Lower leg skin (tissue), 3 donors: ENCODE results near the gene RPTOR.

ENCODE experiments used
- POLR2A ChIP-seq, 2 donors: fragments of 450-650 bp; IDR thresholded peaks; one replicate each; pipeline ENCODE4 v1.6.1; 2016 to 2017; ENCODE audit warnings: antibody characterized with exemption in 2 of 2, mild to moderate bottlenecking in 1 of 2, moderate library complexity in 1 of 2
- TF ChIP-seq, protein P1 (sequence below), 3 donors: fragments of 450-650 bp; IDR thresholded peaks; one replicate each; pipeline ENCODE4 v1.5.1; 2016; ENCODE audit warnings: antibody characterized with exemption in 3 of 3, mild to moderate bottlenecking in 3 of 3, moderate library complexity in 2 of 3

GRCh38 chr17:80702315-80703141 lies 157.9 kb downstream of the RPTOR start:
- TF ChIP-seq, protein P1, sequence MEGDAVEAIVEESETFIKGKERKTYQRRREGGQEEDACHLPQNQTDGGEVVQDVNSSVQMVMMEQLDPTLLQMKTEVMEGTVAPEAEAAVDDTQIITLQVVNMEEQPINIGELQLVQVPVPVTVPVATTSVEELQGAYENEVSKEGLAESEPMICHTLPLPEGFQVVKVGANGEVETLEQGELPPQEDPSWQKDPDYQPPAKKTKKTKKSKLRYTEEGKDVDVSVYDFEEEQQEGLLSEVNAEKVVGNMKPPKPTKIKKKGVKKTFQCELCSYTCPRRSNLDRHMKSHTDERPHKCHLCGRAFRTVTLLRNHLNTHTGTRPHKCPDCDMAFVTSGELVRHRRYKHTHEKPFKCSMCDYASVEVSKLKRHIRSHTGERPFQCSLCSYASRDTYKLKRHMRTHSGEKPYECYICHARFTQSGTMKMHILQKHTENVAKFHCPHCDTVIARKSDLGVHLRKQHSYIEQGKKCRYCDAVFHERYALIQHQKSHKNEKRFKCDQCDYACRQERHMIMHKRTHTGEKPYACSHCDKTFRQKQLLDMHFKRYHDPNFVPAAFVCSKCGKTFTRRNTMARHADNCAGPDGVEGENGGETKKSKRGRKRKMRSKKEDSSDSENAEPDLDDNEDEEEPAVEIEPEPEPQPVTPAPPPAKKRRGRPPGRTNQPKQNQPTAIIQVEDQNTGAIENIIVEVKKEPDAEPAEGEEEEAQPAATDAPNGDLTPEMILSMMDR (IDR thresholded peaks at IDR 0.05), result no peak
- no peak for TF ChIP-seq POLR2A (IDR thresholded peaks at IDR 0.05)
